ENCODE measurements around the gene GAGE12H. TPM values are rescaled to one million over a fixed set of nuclear protein-coding genes. Genes with fewer than 3 reads are reported as not detected.
"Not testable (repeated sequence)": the region's sequence is repeated elsewhere in the genome, so short reads cannot be mapped to it uniquely, and the experiment has no call there.

The GAGE12H gene, protein sequence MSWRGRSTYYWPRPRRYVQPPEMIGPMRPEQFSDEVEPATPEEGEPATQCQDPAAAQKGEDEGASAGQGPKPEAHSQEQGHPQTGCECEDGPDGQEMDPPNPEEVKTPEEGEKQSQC
- not detected for total RNA-seq

DNA sequence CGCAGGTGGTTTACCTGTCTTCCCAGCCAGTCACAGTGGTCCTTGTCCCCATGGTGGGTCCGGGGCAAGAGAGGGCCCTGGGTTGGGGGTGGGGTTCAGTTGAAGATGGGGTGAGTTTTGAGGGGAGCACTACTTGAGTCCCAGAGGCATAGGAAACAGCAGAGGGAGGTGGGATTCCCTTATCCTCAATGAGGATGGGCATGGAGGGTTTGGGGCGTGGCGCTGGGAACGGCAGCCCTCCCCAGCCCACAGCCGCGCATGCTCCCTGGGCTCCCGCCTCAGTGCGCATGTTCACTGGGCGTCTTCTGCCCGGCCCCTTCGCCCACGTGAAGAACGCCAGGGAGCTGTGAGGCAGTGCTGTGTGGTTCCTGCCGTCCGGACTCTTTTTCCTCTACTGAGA, at the start of gene GAGE12H:
Gene GAGE12H (plus strand): TSS at position 301 of the 400 bp plus-strand sequence. CDS start 1,155 bp downstream, outside the sequence.
- H3K9me3 Mint-ChIP-seq (ENCODE audit: insufficient read depth); H3K36me3 Mint-ChIP-seq (ENCODE audit: low read depth); CTCF ChIA-PET; H3K4me1 Mint-ChIP-seq (ENCODE audit: low read depth); DNase-seq; H3K27me3 Mint-ChIP-seq (ENCODE audit: low read depth); H3K27ac Mint-ChIP-seq; ATAC-seq; H3K4me3 Mint-ChIP-seq; POLR2A ChIA-PET: not testable (repeated sequence)

DNA sequence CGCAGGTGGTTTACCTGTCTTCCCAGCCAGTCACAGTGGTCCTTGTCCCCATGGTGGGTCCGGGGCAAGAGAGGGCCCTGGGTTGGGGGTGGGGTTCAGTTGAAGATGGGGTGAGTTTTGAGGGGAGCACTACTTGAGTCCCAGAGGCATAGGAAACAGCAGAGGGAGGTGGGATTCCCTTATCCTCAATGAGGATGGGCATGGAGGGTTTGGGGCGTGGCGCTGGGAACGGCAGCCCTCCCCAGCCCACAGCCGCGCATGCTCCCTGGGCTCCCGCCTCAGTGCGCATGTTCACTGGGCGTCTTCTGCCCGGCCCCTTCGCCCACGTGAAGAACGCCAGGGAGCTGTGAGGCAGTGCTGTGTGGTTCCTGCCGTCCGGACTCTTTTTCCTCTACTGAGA, 47.9 kb upstream of the GAGE12H start, which contains the start of gene GAGE12C:
Gene GAGE12C (plus strand): TSS at position 301 of the 400 bp plus-strand sequence. CDS start 1,155 bp downstream, outside the sequence.
- not testable (repeated sequence) for H3K9me3 Mint-ChIP-seq (ENCODE audit: insufficient read depth); ATAC-seq; H3K4me3 Mint-ChIP-seq

DNA sequence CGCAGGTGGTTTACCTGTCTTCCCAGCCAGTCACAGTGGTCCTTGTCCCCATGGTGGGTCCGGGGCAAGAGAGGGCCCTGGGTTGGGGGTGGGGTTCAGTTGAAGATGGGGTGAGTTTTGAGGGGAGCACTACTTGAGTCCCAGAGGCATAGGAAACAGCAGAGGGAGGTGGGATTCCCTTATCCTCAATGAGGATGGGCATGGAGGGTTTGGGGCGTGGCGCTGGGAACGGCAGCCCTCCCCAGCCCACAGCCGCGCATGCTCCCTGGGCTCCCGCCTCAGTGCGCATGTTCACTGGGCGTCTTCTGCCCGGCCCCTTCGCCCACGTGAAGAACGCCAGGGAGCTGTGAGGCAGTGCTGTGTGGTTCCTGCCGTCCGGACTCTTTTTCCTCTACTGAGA, 38.3 kb upstream of the GAGE12H start, which contains the start of gene GAGE12D:
Gene GAGE12D (plus strand): TSS at position 301 of the 400 bp plus-strand sequence. CDS start 1,155 bp downstream, outside the sequence.
- POLR2A ChIA-PET: not testable (repeated sequence)

More for the DNA sequence above, 47.9 kb upstream of the GAGE12H start, which contains the start of gene GAGE12C:
- H3K27ac Mint-ChIP-seq; CTCF ChIA-PET; H3K36me3 Mint-ChIP-seq (ENCODE audit: low read depth); H3K4me1 Mint-ChIP-seq (ENCODE audit: low read depth); H3K27me3 Mint-ChIP-seq (ENCODE audit: low read depth); POLR2A ChIA-PET; DNase-seq: not testable (repeated sequence)

DNA sequence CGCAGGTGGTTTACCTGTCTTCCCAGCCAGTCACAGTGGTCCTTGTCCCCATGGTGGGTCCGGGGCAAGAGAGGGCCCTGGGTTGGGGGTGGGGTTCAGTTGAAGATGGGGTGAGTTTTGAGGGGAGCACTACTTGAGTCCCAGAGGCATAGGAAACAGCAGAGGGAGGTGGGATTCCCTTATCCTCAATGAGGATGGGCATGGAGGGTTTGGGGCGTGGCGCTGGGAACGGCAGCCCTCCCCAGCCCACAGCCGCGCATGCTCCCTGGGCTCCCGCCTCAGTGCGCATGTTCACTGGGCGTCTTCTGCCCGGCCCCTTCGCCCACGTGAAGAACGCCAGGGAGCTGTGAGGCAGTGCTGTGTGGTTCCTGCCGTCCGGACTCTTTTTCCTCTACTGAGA, 28.8 kb upstream of the GAGE12H start, which contains the start of gene GAGE12E:
Gene GAGE12E (plus strand): TSS at position 301 of the 400 bp plus-strand sequence. CDS start 1,155 bp downstream, outside the sequence.
- H3K9me3 Mint-ChIP-seq (ENCODE audit: insufficient read depth); POLR2A ChIA-PET; ATAC-seq; DNase-seq; H3K36me3 Mint-ChIP-seq (ENCODE audit: low read depth); H3K4me3 Mint-ChIP-seq; CTCF ChIA-PET; H3K27ac Mint-ChIP-seq; H3K27me3 Mint-ChIP-seq (ENCODE audit: low read depth); H3K4me1 Mint-ChIP-seq (ENCODE audit: low read depth): not testable (repeated sequence)

More for the DNA sequence above, 38.3 kb upstream of the GAGE12H start, which contains the start of gene GAGE12D:
- CTCF ChIA-PET; DNase-seq; H3K9me3 Mint-ChIP-seq (ENCODE audit: insufficient read depth); H3K27me3 Mint-ChIP-seq (ENCODE audit: low read depth); H3K36me3 Mint-ChIP-seq (ENCODE audit: low read depth); H3K27ac Mint-ChIP-seq; ATAC-seq; H3K4me1 Mint-ChIP-seq (ENCODE audit: low read depth); H3K4me3 Mint-ChIP-seq: not testable (repeated sequence)

DNA sequence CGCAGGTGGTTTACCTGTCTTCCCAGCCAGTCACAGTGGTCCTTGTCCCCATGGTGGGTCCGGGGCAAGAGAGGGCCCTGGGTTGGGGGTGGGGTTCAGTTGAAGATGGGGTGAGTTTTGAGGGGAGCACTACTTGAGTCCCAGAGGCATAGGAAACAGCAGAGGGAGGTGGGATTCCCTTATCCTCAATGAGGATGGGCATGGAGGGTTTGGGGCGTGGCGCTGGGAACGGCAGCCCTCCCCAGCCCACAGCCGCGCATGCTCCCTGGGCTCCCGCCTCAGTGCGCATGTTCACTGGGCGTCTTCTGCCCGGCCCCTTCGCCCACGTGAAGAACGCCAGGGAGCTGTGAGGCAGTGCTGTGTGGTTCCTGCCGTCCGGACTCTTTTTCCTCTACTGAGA, 19.2 kb upstream of the GAGE12H start, which contains the start of gene GAGE12F:
Gene GAGE12F (plus strand): TSS at position 301 of the 400 bp plus-strand sequence. CDS start 1,155 bp downstream, outside the sequence.
- POLR2A ChIA-PET; CTCF ChIA-PET; DNase-seq; H3K27ac Mint-ChIP-seq; H3K27me3 Mint-ChIP-seq (ENCODE audit: low read depth); H3K9me3 Mint-ChIP-seq (ENCODE audit: insufficient read depth); H3K36me3 Mint-ChIP-seq (ENCODE audit: low read depth); H3K4me1 Mint-ChIP-seq (ENCODE audit: low read depth); ATAC-seq; H3K4me3 Mint-ChIP-seq: not testable (repeated sequence)

DNA sequence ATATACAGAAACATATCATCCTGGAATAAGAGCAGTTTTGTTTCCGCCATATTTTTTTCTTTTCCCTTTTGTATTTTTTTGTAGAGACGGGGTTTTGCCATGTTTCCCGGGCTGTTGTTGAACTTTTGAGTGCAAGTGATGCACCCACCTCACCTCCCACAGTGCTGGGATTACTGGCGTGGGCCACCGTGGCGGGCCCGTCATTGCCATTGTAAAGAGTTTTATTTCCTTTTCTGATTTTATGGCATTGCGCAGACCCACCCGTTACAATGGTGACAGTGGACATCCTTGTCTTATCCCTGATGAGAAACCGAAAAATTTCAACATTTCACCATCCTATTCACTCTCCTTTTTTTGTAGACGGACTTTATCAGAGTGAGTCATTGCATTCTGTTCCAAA, 11.0 kb upstream of the GAGE12H start:
- POLR2A ChIA-PET; CTCF ChIA-PET; H3K4me3 Mint-ChIP-seq; H3K4me1 Mint-ChIP-seq (ENCODE audit: low read depth); ATAC-seq; H3K9me3 Mint-ChIP-seq (ENCODE audit: insufficient read depth); H3K27ac Mint-ChIP-seq; H3K27me3 Mint-ChIP-seq (ENCODE audit: low read depth); DNase-seq; H3K36me3 Mint-ChIP-seq (ENCODE audit: low read depth): not testable (repeated sequence)

DNA sequence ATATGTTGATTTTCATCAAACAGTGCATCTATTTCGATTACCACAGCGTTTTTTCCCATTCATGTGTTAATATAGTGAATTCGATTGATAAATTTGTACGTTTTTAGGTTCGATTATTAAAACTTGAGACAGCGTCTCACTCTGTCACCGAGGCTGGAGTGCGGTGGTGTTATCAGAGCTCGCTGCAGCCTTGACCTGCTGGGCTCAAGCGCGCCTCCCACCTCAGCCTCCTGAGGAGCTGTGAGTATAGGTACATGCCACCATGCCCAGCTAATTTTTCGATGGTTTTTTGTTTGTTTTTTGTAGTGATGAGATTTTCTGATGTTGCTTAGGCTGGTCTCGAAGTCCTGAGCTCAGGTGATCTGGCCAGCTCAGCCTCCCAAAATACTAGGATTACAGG, 10.6 kb upstream of the GAGE12H start:
- H3K4me1 Mint-ChIP-seq (ENCODE audit: low read depth); CTCF ChIA-PET; H3K27ac Mint-ChIP-seq; DNase-seq; H3K4me3 Mint-ChIP-seq; H3K36me3 Mint-ChIP-seq (ENCODE audit: low read depth); H3K9me3 Mint-ChIP-seq (ENCODE audit: insufficient read depth); POLR2A ChIA-PET; H3K27me3 Mint-ChIP-seq (ENCODE audit: low read depth); ATAC-seq: not testable (repeated sequence)

DNA sequence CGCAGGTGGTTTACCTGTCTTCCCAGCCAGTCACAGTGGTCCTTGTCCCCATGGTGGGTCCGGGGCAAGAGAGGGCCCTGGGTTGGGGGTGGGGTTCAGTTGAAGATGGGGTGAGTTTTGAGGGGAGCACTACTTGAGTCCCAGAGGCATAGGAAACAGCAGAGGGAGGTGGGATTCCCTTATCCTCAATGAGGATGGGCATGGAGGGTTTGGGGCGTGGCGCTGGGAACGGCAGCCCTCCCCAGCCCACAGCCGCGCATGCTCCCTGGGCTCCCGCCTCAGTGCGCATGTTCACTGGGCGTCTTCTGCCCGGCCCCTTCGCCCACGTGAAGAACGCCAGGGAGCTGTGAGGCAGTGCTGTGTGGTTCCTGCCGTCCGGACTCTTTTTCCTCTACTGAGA, 9.6 kb upstream of the GAGE12H start, which contains the start of gene GAGE12G:
Gene GAGE12G (plus strand): TSS at position 301 of the 400 bp plus-strand sequence. CDS start 1,155 bp downstream, outside the sequence.
- DNase-seq; H3K4me3 Mint-ChIP-seq; ATAC-seq; H3K27me3 Mint-ChIP-seq (ENCODE audit: low read depth); H3K27ac Mint-ChIP-seq; POLR2A ChIA-PET; H3K4me1 Mint-ChIP-seq (ENCODE audit: low read depth); H3K36me3 Mint-ChIP-seq (ENCODE audit: low read depth); CTCF ChIA-PET; H3K9me3 Mint-ChIP-seq (ENCODE audit: insufficient read depth): not testable (repeated sequence)

DNA sequence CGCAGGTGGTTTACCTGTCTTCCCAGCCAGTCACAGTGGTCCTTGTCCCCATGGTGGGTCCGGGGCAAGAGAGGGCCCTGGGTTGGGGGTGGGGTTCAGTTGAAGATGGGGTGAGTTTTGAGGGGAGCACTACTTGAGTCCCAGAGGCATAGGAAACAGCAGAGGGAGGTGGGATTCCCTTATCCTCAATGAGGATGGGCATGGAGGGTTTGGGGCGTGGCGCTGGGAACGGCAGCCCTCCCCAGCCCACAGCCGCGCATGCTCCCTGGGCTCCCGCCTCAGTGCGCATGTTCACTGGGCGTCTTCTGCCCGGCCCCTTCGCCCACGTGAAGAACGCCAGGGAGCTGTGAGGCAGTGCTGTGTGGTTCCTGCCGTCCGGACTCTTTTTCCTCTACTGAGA, 9.4 kb downstream of the GAGE12H start, which contains the start of gene GAGE2A:
Gene GAGE2A (plus strand): TSS at position 301 of the 400 bp plus-strand sequence. CDS start 1,155 bp downstream, outside the sequence.
- H3K4me1 Mint-ChIP-seq (ENCODE audit: low read depth); H3K36me3 Mint-ChIP-seq (ENCODE audit: low read depth); CTCF ChIA-PET; POLR2A ChIA-PET; H3K4me3 Mint-ChIP-seq; H3K9me3 Mint-ChIP-seq (ENCODE audit: insufficient read depth); H3K27me3 Mint-ChIP-seq (ENCODE audit: low read depth); H3K27ac Mint-ChIP-seq; DNase-seq; ATAC-seq: not testable (repeated sequence)

DNA sequence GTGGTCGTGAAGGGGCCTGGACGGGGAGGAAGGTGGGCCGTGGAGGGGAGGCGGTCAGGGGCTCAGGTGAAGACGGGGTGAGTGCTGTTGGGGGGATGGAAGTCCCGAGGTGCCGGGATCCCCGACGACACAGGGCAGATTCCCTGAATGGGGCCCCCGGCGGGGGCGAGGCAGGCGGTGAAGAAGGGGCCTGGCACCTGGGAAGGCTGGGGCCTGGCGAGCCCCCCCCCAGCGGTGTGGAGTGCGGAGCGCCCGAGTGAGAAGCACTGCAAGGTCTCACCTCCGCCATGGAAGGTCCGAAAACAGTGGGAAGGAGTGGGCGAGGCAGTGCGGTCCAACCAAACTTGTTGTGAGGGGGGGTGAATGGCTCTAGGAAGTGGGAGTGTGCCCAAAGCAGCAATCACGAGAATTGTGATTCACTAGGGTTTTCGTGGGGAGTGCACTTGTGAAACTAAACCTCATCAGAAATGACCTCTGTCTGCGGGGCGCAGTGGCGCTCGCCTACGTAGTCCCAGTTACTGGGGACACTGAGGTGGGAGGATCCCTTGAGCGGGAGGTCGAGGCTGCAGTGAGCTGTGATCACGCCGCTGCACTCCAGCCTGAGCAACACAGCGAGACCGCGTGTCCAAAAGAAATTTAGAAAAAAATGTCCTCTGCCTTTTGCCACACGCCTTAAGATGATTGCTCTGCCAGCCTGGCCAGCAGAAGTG, 10.2 kb downstream of the GAGE12H start:
- H3K4me3 Mint-ChIP-seq; H3K9me3 Mint-ChIP-seq (ENCODE audit: insufficient read depth); H3K36me3 Mint-ChIP-seq (ENCODE audit: low read depth); POLR2A ChIA-PET; H3K27ac Mint-ChIP-seq; H3K27me3 Mint-ChIP-seq (ENCODE audit: low read depth); ATAC-seq; H3K4me1 Mint-ChIP-seq (ENCODE audit: low read depth); DNase-seq; CTCF ChIA-PET: not testable (repeated sequence)

DNA sequence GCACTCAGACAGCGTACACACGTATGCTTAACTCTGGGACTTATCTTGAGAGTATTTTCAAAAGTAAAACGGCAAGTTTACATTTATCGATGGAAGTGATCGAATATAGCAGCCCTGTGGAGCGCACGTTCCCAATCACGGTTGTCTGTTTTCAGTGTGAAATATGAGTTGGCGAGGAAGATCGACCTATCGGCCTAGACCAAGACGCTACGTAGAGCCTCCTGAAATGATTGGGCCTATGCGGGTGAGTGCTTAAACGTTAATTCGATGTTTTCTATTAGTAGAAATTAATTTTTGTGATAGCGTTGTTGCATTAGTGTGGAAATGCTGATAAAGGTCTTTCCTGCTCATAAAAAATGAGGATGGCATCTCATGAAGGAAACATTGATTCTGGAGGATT, 10.7 kb downstream of the GAGE12H start:
- H3K27ac Mint-ChIP-seq; H3K27me3 Mint-ChIP-seq (ENCODE audit: low read depth); H3K4me1 Mint-ChIP-seq (ENCODE audit: low read depth); ATAC-seq; H3K9me3 Mint-ChIP-seq (ENCODE audit: insufficient read depth); DNase-seq; CTCF ChIA-PET; POLR2A ChIA-PET; H3K4me3 Mint-ChIP-seq; H3K36me3 Mint-ChIP-seq (ENCODE audit: low read depth): not testable (repeated sequence)

DNA sequence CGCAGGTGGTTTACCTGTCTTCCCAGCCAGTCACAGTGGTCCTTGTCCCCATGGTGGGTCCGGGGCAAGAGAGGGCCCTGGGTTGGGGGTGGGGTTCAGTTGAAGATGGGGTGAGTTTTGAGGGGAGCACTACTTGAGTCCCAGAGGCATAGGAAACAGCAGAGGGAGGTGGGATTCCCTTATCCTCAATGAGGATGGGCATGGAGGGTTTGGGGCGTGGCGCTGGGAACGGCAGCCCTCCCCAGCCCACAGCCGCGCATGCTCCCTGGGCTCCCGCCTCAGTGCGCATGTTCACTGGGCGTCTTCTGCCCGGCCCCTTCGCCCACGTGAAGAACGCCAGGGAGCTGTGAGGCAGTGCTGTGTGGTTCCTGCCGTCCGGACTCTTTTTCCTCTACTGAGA, 19.0 kb downstream of the GAGE12H start, which contains the start of gene GAGE1:
Gene GAGE1 (plus strand): TSS at position 301 of the 400 bp plus-strand sequence. CDS start 1,155 bp downstream, outside the sequence.
- H3K36me3 Mint-ChIP-seq (ENCODE audit: low read depth); H3K4me3 Mint-ChIP-seq; H3K4me1 Mint-ChIP-seq (ENCODE audit: low read depth); H3K9me3 Mint-ChIP-seq (ENCODE audit: insufficient read depth); POLR2A ChIA-PET; H3K27me3 Mint-ChIP-seq (ENCODE audit: low read depth); ATAC-seq; DNase-seq; H3K27ac Mint-ChIP-seq; CTCF ChIA-PET: not testable (repeated sequence)
